ENCODE measurements around the gene ZCCHC24.

Gene ZCCHC24

DNA sequence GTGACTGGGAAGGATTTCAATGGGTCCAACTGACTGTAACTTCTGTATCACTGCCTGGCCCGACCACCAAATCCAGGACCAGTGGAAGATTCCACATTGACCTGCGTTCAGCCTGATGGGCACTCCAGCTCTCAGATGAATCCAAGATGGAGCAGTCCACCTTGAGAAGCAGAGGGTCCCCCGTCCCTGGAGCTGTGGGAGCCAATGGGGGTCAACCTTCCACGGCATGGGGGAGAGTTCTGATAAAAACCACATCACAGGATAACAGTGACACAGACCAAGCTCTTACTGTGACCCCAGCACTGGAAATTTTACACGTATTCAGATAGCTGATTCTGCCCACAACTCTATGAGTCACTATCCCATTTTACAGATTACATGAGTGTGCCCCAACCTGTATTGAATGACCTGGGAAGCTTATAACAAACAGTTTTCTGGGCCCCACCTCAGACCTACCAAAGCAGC is 11.2 kb downstream of the ZCCHC24 start:
- Histone ChIP-seq H3K9me3 (no peaks in the 10 kb centered on the region), H3K27ac (no peak overlapping the region), H3K36me3 (no peaks in the 10 kb centered on the region), H3K4me3 (ENCODE audit: low read depth in 1 of 2, low read length in 1 of 2) (no peak overlapping the region), H3K27me3 (peaks cover 17% of the 10 kb centered on the region), H3K4me1 (ENCODE audit: control insufficient read depth in 1 of 2, insufficient read depth in 1 of 2, low read depth in 1 of 2, low read length in 1 of 2) (no peaks in the 10 kb centered on the region)
- TF ChIP-seq, protein P1, sequence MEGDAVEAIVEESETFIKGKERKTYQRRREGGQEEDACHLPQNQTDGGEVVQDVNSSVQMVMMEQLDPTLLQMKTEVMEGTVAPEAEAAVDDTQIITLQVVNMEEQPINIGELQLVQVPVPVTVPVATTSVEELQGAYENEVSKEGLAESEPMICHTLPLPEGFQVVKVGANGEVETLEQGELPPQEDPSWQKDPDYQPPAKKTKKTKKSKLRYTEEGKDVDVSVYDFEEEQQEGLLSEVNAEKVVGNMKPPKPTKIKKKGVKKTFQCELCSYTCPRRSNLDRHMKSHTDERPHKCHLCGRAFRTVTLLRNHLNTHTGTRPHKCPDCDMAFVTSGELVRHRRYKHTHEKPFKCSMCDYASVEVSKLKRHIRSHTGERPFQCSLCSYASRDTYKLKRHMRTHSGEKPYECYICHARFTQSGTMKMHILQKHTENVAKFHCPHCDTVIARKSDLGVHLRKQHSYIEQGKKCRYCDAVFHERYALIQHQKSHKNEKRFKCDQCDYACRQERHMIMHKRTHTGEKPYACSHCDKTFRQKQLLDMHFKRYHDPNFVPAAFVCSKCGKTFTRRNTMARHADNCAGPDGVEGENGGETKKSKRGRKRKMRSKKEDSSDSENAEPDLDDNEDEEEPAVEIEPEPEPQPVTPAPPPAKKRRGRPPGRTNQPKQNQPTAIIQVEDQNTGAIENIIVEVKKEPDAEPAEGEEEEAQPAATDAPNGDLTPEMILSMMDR (IDR thresholded peaks at IDR 0.05): no peak

DNA sequence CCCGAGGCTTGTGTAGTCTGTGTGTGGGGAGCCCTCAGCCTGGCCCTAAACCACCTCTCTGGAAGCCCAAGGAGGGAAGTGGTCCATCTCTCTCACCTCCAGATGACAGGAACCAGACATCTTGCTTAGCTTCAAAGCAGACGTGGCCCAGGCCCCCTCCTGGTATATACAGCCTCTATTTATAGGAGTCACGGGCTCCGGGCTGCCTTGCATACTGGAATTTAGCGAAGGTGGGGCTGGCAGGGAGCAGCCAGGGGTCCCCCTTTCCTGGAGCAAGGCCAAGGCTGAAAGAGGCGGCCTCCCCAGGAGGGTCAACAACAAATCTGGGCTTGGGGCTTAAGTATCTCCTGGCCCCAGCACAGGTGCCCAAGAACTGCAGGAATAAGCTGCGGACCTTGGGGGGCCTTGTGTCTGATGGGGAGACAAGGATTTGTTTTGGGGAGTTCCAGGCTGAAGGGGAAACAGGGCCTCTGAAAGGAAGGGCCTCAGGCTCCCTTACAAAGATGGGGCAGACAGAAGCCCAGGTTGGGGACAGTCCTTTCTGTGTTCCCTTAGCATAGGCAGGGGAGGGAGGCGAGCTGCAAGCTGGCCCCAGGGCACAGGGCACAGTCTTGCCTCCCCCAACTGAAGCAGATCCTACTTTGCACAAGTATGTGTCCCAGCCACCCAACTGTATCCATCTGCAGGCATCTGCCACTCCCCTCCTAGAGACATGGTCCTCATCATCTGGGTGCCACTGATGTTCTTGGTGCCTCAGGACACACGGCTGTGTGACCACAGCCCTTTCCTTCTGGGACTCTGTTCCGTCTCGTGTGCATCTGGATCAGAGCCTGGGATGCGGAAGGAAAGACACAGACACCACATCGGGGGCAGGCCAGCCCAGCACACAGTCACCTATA is 11.9 kb downstream of the ZCCHC24 start:
- H3K9me3 ChIP-seq: no peaks in the 10 kb centered on the region
- H3K27ac ChIP-seq: no peak overlapping the region
- TF ChIP-seq, protein P1 (IDR thresholded peaks at IDR 0.05): no peak
- peaks cover 10% of the 10 kb centered on the region for H3K27me3 ChIP-seq
- H3K36me3 ChIP-seq: no peaks in the 10 kb centered on the region
- no peaks in the 10 kb centered on the region for H3K4me1 ChIP-seq (ENCODE audit: control insufficient read depth in 1 of 2, insufficient read depth in 1 of 2, low read depth in 1 of 2, low read length in 1 of 2)
- no peak overlapping the region for H3K4me3 ChIP-seq (ENCODE audit: low read depth in 1 of 2, low read length in 1 of 2)

DNA sequence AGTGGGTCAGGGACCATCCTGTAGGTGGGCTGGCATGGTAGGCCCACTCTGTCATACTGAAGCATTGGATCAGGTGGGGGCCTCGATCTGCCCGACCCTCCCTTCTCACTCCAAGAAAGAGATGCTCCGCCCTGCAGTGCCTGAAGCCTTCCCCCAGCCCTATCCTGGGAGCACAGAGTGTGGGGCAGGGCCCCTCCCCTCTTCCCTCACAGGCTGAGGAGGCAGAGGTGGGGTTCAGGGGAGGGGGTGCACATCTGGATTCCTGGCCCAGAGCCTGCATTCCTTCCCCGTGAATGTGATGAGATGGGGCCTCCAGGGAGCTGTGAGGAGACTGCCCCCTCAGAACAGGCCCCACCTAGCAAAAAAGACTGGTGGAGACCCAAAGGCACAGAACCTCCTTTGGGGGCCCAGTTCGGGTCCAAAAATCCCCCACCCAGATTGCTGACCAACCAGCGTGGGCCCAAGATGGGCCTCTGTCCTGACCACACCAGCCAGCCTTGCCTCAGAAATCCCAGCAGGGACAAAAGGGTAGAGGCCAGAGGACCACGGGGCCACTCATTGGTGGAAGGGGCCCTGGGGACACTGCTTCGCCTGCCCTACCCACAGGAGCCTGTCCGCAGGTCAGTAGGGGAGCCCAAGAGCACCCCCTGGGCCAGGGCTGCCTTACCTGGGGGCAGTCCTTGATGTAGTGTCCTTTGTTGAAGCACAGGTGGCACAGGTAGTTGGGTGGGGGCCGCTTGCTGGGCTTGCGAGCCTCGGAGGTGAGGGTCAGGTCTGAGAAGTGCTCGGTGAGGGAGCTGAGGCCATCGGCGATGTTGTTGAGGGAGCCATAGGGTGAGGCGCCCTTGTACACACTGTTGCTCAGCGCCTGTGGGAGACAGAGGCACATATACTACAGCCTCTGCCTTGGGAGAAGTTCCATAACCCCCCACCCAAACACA is 13.3 kb downstream of the ZCCHC24 start:
- peaks cover 0 to 4% of the 10 kb centered on the region in 2 experiments for H3K4me1 ChIP-seq (ENCODE audit: control insufficient read depth in 1 of 2, insufficient read depth in 1 of 2, low read depth in 1 of 2, low read length in 1 of 2)
- no peaks in the 10 kb centered on the region for H3K36me3 ChIP-seq
- no peaks in the 10 kb centered on the region for H3K9me3 ChIP-seq
- no peak overlapping the region for H3K4me3 ChIP-seq (ENCODE audit: low read depth in 1 of 2, low read length in 1 of 2)
- H3K27me3 ChIP-seq: no peaks in the 10 kb centered on the region
- TF ChIP-seq, protein P1 (IDR thresholded peaks at IDR 0.05): no peak
- H3K27ac ChIP-seq: no peak overlapping the region

DNA sequence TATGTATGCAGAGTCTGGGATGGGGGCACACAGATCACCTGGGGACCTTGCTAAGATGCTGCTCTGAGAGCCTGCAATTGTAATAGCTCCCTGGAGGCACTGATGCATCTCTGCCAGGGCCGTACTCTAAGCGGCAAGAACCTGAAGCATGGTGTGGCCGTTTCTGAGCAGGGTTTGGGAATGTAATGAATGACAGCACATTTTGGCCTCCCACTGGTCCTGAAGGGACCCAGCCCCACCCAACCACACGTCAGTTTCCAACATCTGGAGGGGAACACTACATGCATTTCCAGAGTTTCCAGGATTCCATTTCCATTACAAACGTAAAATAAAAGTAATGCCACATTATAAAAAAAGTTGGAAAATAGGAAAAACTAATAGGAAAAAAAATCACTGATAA is 14.0 kb downstream of the ZCCHC24 start:
- TF ChIP-seq, protein P1 (IDR thresholded peaks at IDR 0.05): no peak
- H3K27ac ChIP-seq: no peak overlapping the region
- peaks cover 0 to 4% of the 10 kb centered on the region in 2 experiments for H3K4me1 ChIP-seq (ENCODE audit: control insufficient read depth in 1 of 2, insufficient read depth in 1 of 2, low read depth in 1 of 2, low read length in 1 of 2)
- no peaks in the 10 kb centered on the region for H3K27me3 ChIP-seq
- H3K9me3 ChIP-seq: no peaks in the 10 kb centered on the region
- no peaks in the 10 kb centered on the region for H3K36me3 ChIP-seq
- H3K4me3 ChIP-seq (ENCODE audit: low read depth in 1 of 2, low read length in 1 of 2): no peak overlapping the region

DNA sequence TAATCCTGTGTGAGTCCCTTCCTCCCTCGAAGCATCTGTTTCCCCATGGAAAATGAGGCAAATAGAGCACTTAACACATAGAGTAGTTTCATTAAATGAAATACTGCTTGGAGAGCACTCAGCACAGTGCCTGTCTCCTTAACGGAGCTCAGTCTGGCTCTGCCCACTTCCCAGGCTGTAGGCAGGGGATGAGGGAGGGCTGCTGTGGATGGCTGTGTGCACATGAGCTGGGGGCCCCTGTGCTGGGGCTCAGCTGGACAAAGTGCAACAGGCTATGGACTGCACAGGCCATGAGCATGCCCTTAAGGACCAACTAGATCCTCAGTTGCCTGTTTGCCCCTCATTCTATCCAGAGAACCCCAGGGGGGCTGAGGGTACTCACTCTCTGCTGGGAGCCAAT is 14.5 kb downstream of the ZCCHC24 start:
- TF ChIP-seq, protein P1 (IDR thresholded peaks at IDR 0.05): no peak
- no peaks in the 10 kb centered on the region for H3K27me3 ChIP-seq
- no peak overlapping the region for H3K27ac ChIP-seq
- peaks cover 0 to 4% of the 10 kb centered on the region in 2 experiments for H3K4me1 ChIP-seq (ENCODE audit: control insufficient read depth in 1 of 2, insufficient read depth in 1 of 2, low read depth in 1 of 2, low read length in 1 of 2)
- no peaks in the 10 kb centered on the region for H3K36me3 ChIP-seq
- no peaks in the 10 kb centered on the region for H3K9me3 ChIP-seq
- H3K4me3 ChIP-seq (ENCODE audit: low read depth in 1 of 2, low read length in 1 of 2): no peak overlapping the region
